Activated CD8-positive, alpha-beta memory T cell treated with anti-CD3 and anti-CD28 coated beads, Interleukin-2, amount 50 U/mL, for 24 hours (primary cell): ENCODE results near the gene NR6A1.

Source experiments
- DNase-seq: peaks from one replicate; pipeline ENCODE4 v3.0.0-alpha.2; 2020; ENCODE audit errors: extremely low read depth

Gene NR6A1

DNA sequence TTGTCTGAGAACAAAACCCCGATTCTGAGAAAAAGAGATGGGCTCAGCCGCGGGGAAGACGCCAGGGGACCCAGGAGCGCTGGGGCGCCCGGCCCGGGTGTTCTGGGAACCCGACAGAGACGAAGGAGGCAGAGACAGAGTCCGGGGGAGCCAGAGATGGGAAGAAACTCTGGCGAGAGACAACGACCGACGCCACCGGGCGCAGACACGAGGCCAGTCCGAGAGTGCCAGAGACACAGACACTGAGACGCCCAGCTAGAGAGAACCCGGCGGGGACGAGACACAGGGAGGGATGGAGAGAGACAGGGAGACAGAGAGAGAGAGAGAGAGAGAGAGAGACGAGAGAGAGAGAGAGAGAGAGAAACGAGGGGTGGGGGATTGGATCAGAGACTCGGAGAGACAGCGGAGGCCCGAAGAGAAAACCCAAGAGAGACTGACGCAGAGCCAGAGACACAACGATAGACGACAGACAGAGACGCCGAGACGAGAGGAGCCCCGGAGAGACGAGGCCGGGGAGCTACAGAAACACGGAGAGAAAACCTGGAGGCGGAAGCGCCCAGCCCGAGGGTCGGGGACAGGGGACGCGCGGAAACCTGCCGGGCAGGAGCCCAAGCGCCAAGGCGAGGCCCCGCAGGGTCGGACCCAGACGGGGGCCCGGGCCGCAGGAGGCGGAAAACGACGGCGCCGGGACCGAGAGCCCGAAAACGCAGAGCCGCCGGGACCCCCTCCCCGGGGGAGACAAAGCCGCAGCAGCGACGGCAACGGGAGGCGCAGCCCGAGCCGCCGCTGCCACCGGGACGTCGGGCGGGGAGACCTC, 267.2 kb downstream of the NR6A1 start:
- no peak for DNase-seq

- DNase-seq, result no peak
These were observed 268.1 kb downstream of the NR6A1 start for GRCh38 chr9:124502711-124503702.

GRCh38 chr9:124501771-124502320, 269.3 kb downstream of the NR6A1 start:
- DNase-seq, result no peak

- no peak for DNase-seq
These were observed 270.1 kb downstream of the NR6A1 start for GRCh38 chr9:124500796-124501611.

- no peak for DNase-seq
These were observed 270.9 kb downstream of the NR6A1 start for GRCh38 chr9:124500028-124500795.

DNA sequence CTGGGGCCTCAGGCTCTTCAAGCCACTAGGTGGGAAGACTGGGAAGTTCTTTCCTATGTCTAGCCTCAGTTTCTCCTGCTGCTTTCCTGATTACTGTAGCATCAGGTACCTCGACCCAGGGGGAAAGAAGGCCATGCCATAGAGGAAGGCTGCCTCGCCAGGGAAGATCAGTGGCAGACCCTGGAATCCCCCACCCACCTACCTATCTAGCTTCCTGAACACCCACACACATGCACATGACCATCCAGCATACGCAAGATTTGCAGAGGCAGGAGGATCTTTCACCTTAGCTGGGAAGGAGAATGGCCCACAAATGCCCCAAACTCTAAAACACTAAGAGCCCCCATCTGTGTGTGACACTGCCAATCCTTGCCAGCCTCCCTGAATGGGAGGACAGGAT, 271.9 kb downstream of the NR6A1 start:
- DNase-seq, result no peak

DNA sequence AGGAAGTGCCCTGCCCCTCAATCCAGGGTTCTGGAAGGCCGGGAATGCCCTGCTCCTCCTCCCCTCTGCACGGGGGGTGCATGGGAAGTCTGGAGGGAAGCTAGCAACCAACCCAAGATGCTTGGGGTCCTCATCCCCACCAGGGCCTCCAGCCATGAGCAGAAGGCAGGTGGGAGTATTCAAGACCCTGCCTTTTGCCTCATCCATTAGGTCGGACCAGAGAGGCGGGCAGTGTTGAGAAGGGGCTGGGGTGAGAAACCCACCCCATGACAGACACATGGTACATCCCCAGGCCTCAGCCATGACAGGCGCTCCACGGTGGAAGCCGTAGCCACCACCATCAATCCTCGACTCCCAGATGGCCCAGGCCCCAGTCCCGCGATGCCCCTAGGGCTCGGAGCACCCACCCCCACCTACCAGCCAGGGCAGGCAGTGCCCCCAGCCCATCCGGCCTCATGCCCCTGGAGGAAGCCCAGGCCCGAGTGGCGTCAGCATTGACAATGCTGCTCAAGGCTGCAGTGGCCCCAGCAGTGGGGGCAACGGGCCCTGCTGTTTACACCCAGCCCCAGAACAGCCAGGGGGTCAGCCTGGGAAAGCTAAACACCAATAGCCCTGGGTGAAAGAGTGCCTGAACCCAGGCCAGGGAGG, 272.5 kb downstream of the NR6A1 start:
- no peak for DNase-seq

- no peak for DNase-seq
These were observed 273.1 kb downstream of the NR6A1 start for GRCh38 chr9:124498040-124498439.

- DNase-seq, result no peak
These were observed 273.7 kb downstream of the NR6A1 start for GRCh38 chr9:124497441-124497840.

DNA sequence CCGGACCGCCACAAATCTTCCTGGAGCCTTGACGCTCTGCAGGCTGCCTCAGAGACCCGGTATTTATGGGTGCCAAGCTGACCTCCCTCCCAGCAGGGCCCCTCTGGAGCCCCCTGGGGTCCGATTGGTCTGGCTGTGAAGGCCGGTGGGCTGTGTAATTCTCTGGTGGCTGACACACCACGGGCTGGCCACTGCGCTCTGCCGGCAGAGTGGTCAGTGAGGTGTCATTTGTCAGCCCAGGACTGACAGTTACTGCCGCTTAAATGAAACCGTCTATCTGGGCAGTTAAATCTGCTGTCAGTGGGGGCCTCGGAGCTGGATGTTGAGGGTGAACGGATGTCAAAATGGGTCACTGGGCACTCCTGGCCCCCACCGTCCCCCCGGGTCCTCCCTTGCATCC, 274.6 kb downstream of the NR6A1 start:
- no peak for DNase-seq

GRCh38 chr9:124496075-124496449, 275.0 kb downstream of the NR6A1 start:
- DNase-seq, result no peak

GRCh38 chr9:124495126-124496074, 275.7 kb downstream of the NR6A1 start:
- DNase-seq, result no peak

GRCh38 chr9:124493794-124494479, 277.2 kb downstream of the NR6A1 start:
- DNase-seq, result no peak

DNA sequence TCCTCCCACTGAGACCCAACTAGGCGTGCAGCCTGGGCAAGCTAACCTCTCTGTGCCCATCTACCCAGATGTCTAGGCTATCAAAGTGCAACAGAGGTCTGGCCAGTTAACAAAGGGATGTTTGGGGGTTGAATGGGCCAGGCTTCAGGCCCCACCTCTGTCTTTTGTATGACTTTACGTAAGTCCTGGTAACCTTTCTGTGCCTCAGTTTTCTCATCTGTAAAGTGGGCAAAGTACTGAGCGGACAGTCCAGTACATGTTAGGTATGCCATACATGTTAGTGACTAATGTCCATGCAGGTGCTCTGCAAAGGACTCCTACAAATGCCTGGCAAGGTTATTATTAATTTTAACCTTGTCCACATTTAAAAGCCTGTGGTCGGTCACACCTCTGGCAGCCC, 277.9 kb downstream of the NR6A1 start:
- DNase-seq, result no peak

GRCh38 chr9:124492818-124493217, 278.3 kb downstream of the NR6A1 start:
- DNase-seq, result no peak

DNA sequence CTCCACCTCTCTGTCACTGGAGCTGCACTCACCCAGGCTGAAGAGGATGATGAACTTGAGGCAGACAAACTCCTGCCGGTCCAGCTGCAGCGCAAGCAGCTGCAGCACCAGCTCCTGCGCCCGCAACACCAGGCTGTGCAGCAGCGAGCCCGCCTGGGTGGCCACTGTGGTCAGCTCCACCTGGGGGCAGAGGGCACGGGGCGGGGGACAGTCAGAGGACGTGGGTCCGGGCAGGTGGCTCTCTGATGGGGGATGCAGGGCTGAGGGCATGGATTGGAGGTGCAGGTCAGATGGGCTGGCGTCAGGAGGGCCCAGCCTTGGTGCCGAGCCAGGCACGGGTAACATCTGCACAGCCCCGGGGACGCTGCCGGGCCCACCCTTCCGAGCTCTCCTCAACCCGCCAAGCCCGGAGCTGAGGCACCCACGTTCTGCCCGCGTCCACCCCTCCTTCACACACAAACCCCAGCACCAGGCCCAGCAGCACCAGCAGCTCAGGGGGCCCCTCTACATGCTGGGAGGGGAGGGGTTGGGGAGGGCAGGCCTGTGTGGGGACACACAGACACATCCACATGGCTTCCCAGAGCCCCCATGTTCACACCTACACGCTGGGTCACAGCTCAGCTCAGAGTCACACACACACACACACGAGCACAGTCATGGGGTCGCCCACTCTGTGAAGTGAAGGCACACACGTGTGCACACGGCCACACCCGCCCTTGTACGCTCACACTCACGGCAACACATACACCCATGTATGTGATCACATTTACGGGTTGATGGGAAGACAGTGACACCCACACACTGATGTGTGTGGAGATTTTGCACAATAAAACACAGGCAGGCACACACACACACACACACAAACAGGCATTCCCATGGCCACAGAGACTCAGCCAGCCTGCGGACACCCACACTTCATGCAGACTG, 279.8 kb downstream of the NR6A1 start:
- DNase-seq, result no peak

GRCh38 chr9:124490004-124490403, 281.1 kb downstream of the NR6A1 start:
- DNase-seq, result no peak
